ENCODE data around the gene TRPV4. TPM values are rescaled to one million over a fixed set of nuclear protein-coding genes. Genes with fewer than 3 reads are reported as not detected.

TRPV4 gene
- total and polyA plus RNA-seq, 10 of the 15 experiments (the other 5 are each of a cell fraction or from before 2014, with no cell fraction given): not detected

DNA sequence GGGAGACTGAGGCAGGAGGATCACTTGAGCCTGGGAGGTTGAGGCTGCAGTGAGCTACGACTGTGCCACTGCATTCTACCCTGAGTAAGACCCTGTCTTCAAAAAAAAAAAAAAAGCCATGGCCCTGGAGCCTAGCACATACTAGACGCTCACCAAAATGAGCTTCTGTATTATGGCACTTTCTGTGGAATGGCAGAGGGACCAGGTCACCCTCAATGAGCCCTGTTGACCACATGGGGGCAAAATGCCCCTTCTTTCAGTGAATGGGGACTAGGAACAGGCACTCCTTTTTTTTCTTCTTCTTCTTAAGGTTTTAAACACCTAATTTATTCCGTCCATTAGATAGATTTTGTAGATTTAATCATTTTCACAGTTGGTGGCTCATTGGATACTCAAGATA lies 69.1 kb downstream of the TRPV4 start:
- DNase-seq (ENCODE audit: low read depth, low spot score) (no peak), FAIRE-seq (no peak), ATAC-seq (no peak)
- no peak overlapping the region for H3K9ac ChIP-seq (ENCODE audit: control insufficient read depth, insufficient read depth, low read length)
- WGBS (ENCODE audit: insufficient coverage, insufficient replicate concordance, low lambda C conversion rate, missing lambda C conversion rate): 44% methylated on average over 3 of the region's 3 CpGs
- no peaks in the 10 kb centered on the region for H3K79me2 ChIP-seq (ENCODE audit: control insufficient read depth, insufficient read depth, low read length)
- no peaks in the 10 kb centered on the region for H3K27me3 ChIP-seq (replicated peaks in 1 of 2; ENCODE audit: control insufficient read depth in 2 of 2, insufficient read depth in 2 of 2, low read length in 1 of 2)
- no peak overlapping the region for H3K4me2 ChIP-seq (ENCODE audit: control insufficient read depth, insufficient read depth)
- intact Hi-C loops (cut with micrococcal nuclease; ENCODE audit: unreplicated experiment) (no loop called here), in situ Hi-C loops (cut with MboI) (no loop called here)
- POLR2A ChIA-PET: no interaction called here
- RAD21 ChIA-PET (ENCODE audit: unreplicated experiment): interaction anchor here (0.7 kb wide), 1 partner anchor 282 kb away, joined by 3 read pairs; no protein-coding TSS in a partner anchor
- H3K36me3 ChIP-seq (ENCODE audit: control insufficient read depth in 2 of 2, insufficient read depth in 2 of 2, low read length in 1 of 2): no peaks in the 10 kb centered on the region
- H3K9me3 ChIP-seq (replicated peaks; ENCODE audit: control insufficient read depth, insufficient read depth, low read length): no peaks in the 10 kb centered on the region; the same call in 2 of the 3 replicates
- CTCF ChIA-PET: interaction anchor here (0.8 to 1.1 kb wide), 2 partner anchors 11 to 226 kb away, joined by 3 to 4 read pairs; no protein-coding TSS in a partner anchor
- SMC1A ChIA-PET (ENCODE audit: uncharacterized antibody, unreplicated experiment): interaction anchor here (0.6 to 1.0 kb wide), 2 partner anchors 71 to 81 kb away, joined by 3 read pairs; no protein-coding TSS in a partner anchor
- no peak for TF ChIP-seq SP1 (IDR thresholded peaks at IDR 0.05; ENCODE audit: low read depth, low read length)
- TF ChIP-seq TCF12 (IDR thresholded peaks at IDR 0.05; ENCODE audit: low read depth, low read length): no peak
- TF ChIP-seq CREB1 (IDR thresholded peaks at IDR 0.05; ENCODE audit: low read depth): no peak
- no peak for TF ChIP-seq NFYB (IDR thresholded peaks at IDR 0.05; ENCODE audit: insufficient read depth, low read depth, low read length)
- no peak for TF ChIP-seq CHD2 (IDR thresholded peaks at IDR 0.05; ENCODE audit: borderline replicate concordance, low read depth, low read length)
- no peak for TF ChIP-seq SMAD5 (IDR thresholded peaks at IDR 0.05; ENCODE audit: low read depth)
- TF ChIP-seq NR2F1 (conservative IDR thresholded peaks at IDR 0.05): no peak
- no peak for TF ChIP-seq HDGF (IDR thresholded peaks at IDR 0.05)
- no peaks in the 10 kb centered on the region for H4K20me1 ChIP-seq (ENCODE audit: control insufficient read depth, insufficient read depth)
- H3K27ac ChIP-seq (ENCODE audit: control insufficient read depth, insufficient read depth): no peak overlapping the region
- no peak overlapping the region for H2AFZ ChIP-seq (ENCODE audit: control insufficient read depth, low read depth, low read length)
- no TSS peak for BruUV-seq (replicated peaks)
- H3K4me1 ChIP-seq (ENCODE audit: control insufficient read depth, insufficient read depth, low read length): no peaks in the 10 kb centered on the region
- no peak overlapping the region for H3K4me3 ChIP-seq

DNA sequence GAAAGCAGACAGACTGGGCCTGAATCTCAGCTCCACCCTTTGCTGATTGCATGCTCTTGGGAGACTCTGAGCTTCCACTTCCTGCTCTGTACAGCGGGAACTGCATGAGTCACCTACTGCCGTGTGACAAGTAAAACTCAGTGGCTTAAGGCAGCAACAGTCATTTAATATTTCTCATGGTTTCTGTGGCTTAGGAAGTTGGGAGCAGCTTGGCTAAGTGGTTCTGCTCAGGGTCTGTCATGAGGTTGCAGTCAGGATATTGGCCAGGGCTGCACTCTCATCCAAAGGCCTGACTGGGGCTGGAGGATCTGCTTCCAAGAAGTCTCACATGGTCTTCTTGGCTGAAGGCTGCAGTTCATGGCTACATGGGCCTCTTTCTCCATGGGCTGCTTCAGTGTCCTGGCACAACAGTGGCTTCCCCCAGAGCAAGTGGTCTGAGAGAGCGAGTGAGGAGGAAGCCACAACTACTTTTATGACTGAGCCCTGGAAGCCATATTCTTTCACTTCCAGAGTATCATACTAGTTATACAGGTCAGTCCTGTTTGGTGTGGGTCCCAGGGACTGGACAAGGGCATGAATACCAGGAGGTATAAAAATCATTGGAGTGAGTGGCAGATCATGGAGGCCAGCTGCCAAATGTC lies 69.9 kb downstream of the TRPV4 start:
- no peaks in the 10 kb centered on the region for H3K4me1 ChIP-seq (ENCODE audit: control insufficient read depth, insufficient read depth, low read length)
- no TSS peak for BruUV-seq (replicated peaks)
- SMC1A ChIA-PET (ENCODE audit: uncharacterized antibody, unreplicated experiment): interaction anchor here (1.0 kb wide), 1 partner anchor 82 kb away, joined by 3 read pairs; no protein-coding TSS in a partner anchor
- no peak overlapping the region for H3K9ac ChIP-seq (ENCODE audit: control insufficient read depth, insufficient read depth, low read length)
- no peak for DNase-seq (ENCODE audit: low read depth, low spot score)
- H4K20me1 ChIP-seq (ENCODE audit: control insufficient read depth, insufficient read depth): no peaks in the 10 kb centered on the region
- H3K9me3 ChIP-seq (replicated peaks; ENCODE audit: control insufficient read depth, insufficient read depth, low read length): no peaks in the 10 kb centered on the region; the same call in 2 of the 3 replicates
- WGBS (ENCODE audit: insufficient coverage, insufficient replicate concordance, low lambda C conversion rate, missing lambda C conversion rate): 2% methylated on average over 3 of the region's 3 CpGs
- in situ Hi-C loops (cut with MboI) (no loop called here), intact Hi-C loops (cut with micrococcal nuclease; ENCODE audit: unreplicated experiment) (no loop called here)
- H3K4me3 ChIP-seq: no peak overlapping the region
- H3K36me3 ChIP-seq (ENCODE audit: control insufficient read depth in 2 of 2, insufficient read depth in 2 of 2, low read length in 1 of 2): no peaks in the 10 kb centered on the region
- TF ChIP-seq NFXL1 (IDR thresholded peaks at IDR 0.05; ENCODE audit: borderline replicate concordance) (no peak), SIX5 (IDR thresholded peaks at IDR 0.05; ENCODE audit: low read depth, low read length, severe bottlenecking) (no peak), NR2C2 (IDR thresholded peaks at IDR 0.05; ENCODE audit: borderline replicate concordance, control insufficient read depth, insufficient read length, low read depth) (no peak), IKZF2 (IDR thresholded peaks at IDR 0.05) (no peak), FOXM1 (IDR thresholded peaks at IDR 0.05; ENCODE audit: low read depth, low read length) (no peak), RFX5 (IDR thresholded peaks at IDR 0.05; ENCODE audit: low read depth, low read length) (no peak), ZBED1 (IDR thresholded peaks at IDR 0.05; ENCODE audit: borderline replicate concordance) (no peak), TBL1XR1 (IDR thresholded peaks at IDR 0.05; ENCODE audit: low read depth, low read length) (no peak)
- no peak for FAIRE-seq
- RAD21 ChIA-PET (ENCODE audit: unreplicated experiment): interaction anchor here (0.7 kb wide), 1 partner anchor 282 kb away, joined by 3 read pairs; no protein-coding TSS in a partner anchor
- H3K79me2 ChIP-seq (ENCODE audit: control insufficient read depth, insufficient read depth, low read length): no peaks in the 10 kb centered on the region
- no peaks in the 10 kb centered on the region for H3K27me3 ChIP-seq (replicated peaks in 1 of 2; ENCODE audit: control insufficient read depth in 2 of 2, insufficient read depth in 2 of 2, low read length in 1 of 2)
- H3K4me2 ChIP-seq (ENCODE audit: control insufficient read depth, insufficient read depth): no peak overlapping the region
- CTCF ChIA-PET: interaction anchor here (0.8 kb wide), 1 partner anchor 227 kb away, joined by 3 read pairs; no protein-coding TSS in a partner anchor
- POLR2A ChIA-PET: no interaction called here
- ATAC-seq: no peak
- H2AFZ ChIP-seq (ENCODE audit: control insufficient read depth, low read depth, low read length): no peak overlapping the region
- no peak overlapping the region for H3K27ac ChIP-seq (ENCODE audit: control insufficient read depth, insufficient read depth)

Measured in GM12878 (cell line).